Esophagus mucosa (tissue), 1 donor: Measurements from ENCODE around the gene SCGB1D2. TPM values are rescaled to one million over a fixed set of nuclear protein-coding genes. Genes with fewer than 3 reads are reported as not detected.
A peak's percentile ranks its signal among the peaks of the same experiment; 100 is the strongest.

Source experiments
- ATAC-seq: fragments of 200-7000 bp; cut with Tn5 transposase; one replicate; pipeline ENCODE4 v1.9.1; 2020
- total RNA-seq: library from RNA; stranded (reverse); gene quantifications from one replicate; pipeline ENCODE4 v1.2.4, GENCODE V29; 2023
- donor health status: DM: yes; HTN: yes; CAD: no.

SCGB1D2 gene
- total RNA-seq, 1 donor from 2014 or later: 0.56 TPM

DNA sequence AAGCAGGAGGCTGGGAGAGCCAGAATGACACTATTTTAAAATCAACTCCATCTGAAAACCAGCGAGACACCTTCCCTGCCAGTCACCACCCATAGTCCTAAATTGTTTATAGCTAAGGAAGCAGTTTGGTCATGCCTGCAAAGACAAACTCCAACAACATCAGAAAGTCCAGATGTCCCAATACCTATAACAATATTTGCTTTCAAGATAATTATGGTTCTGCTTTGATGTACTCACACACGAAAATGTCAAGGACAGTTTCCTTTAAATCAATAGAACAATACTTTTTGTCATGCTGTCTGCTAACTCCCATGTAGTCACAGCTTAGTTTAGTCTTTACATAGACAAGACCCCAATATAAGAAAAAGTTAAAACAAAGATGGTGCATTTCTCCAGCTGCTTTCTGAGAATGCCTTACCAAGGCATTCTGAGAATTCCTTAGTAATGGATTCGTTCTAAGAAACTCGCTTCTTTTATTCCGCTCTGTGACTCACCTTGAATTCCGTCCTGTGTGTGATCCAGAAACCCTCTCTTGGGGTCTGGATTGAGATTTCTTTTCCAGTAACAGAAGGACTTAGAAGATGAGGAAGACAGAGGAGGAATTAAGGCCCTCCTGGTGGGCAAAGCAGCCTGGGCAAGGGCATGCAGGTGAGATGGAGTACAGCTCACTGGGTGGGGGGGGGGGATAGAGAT lies 18.4 kb downstream of the SCGB1D2 start:
- no peak for ATAC-seq

GRCh38 chr11:62264004-62264403 lies 22.0 kb downstream of the SCGB1D2 start:
- ATAC-seq: no peak

DNA sequence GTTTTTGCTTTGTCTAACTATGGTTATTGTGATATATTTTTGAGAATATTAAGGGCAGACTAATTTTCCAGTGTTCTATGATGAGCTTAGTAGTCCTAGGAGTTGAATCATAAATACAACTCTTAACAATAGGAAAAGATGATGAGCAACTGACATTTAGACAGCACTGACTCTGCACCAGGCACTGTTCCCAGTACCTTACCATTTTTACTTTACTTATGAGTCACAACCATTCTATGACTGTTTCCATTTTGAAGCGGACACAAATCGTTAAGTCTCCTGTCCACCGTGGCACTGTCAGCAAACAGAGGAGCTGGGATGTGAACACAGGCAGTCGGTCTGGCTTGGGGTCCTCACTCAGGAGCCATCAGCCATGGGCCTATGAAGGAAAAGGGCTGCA lies 24.5 kb downstream of the SCGB1D2 start:
- ATAC-seq: peak; percentile 84

- ATAC-seq: no peak
Observed at GRCh38 chr11:62267050-62267449, 25.0 kb downstream of the SCGB1D2 start.

GRCh38 chr11:62267576-62267975 lies 25.5 kb downstream of the SCGB1D2 start:
- ATAC-seq: peak; percentile 18

GRCh38 chr11:62269654-62270278 lies 27.7 kb downstream of the SCGB1D2 start, which contains the start of gene SCGB2A2:
Gene SCGB2A2, plus strand, starts transcription at chr11:62270158. Its CDS starts 59 bp downstream, at chr11:62270217.
- peak; percentile 60 for ATAC-seq

DNA sequence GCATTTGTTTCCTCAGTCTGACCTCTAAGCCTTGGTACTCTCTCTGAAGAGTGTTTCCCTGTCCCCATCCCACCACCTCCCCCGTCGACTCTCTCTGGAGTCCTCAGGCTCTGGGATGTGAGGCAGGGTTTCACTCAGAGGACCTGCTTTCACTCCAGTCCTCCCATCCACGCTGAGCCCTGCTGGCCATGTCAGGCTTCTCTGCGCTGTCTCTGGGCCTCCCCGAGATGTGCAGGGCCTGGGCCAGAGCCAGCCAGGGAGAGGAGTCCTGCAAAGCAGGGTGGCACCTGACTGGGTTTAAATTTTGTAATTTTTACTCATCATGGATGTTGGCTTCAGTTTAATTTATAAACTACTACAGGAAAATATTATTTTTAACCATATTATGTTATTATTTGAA lies 31.2 kb downstream of the SCGB1D2 start:
- ATAC-seq: no peak

- ATAC-seq: no peak
Observed at GRCh38 chr11:62273789-62274275, 31.8 kb downstream of the SCGB1D2 start.

DNA sequence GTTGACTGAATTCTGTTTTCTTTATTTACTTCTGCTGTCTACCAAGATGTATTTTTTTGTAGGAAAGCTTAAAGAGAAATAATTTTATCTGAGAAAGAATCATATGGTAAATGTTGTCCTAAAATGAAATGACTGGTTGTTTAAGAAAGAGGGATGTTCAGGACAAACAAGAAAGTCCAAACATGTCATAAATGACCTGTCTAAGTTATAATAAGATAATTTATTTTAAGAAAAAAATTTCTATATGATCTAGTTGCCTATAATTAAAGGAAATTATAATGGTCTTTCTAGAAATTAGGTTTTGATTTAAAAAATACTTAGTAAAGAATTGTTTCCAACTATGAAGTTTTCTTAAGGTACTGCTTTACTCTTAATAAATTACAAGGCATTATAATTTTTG lies 38.4 kb downstream of the SCGB1D2 start:
- ATAC-seq: no peak

Other genes with a start within 250 kb of the SCGB1D2 start
- 52.8 TPM for gene INCENP, start 118.2 kb upstream of the SCGB1D2 start, total RNA-seq
- not detected for gene SCGB1D1, start 52.0 kb upstream of the SCGB1D2 start, total RNA-seq
- gene SCGB2A1, start 33.6 kb upstream of the SCGB1D2 start, total RNA-seq: not detected
- gene SCGB2A2, start 27.9 kb downstream of the SCGB1D2 start, total RNA-seq: not detected
- gene SCGB1D4, start 56.8 kb downstream of the SCGB1D2 start, total RNA-seq: not detected
- 1.2 TPM for gene ASRGL1, start 95.2 kb downstream of the SCGB1D2 start, total RNA-seq
- gene SCGB1A1, start 176.8 kb downstream of the SCGB1D2 start, total RNA-seq: 0.48 TPM